Neuronal stem cell (in vitro differentiated cells): ENCODE data around the gene WWP2.

Experiments used
- DNase-seq: peaks from one replicate; pipeline ENCODE4 v3.0.0-alpha.2; 2013; ENCODE audit warnings: low spot score
- H2AFZ ChIP-seq: one replicate; pipeline ENCODE4 v1.6.1; 2013; ENCODE audit warnings: mild to moderate bottlenecking, low read length, inconsistent platforms
- H2AK5ac ChIP-seq: 2 replicates; pipeline ENCODE4 v1.6.1; 2013; ENCODE audit warnings: low read depth, mild to moderate bottlenecking, inconsistent platforms, low read length, moderate library complexity, mixed read lengths
- H2BK120ac ChIP-seq: 2 replicates; pipeline ENCODE4 v1.6.1; 2013; ENCODE audit warnings: low read depth, mild to moderate bottlenecking, inconsistent platforms, low read length, moderate library complexity, mixed read lengths
- H2BK12ac ChIP-seq: one replicate; pipeline ENCODE4 v1.6.1; 2013; ENCODE audit warnings: low read length, inconsistent platforms
- H2BK15ac ChIP-seq: 2 replicates; pipeline ENCODE4 v1.6.1; 2013; ENCODE audit warnings: mild to moderate bottlenecking, low read length, inconsistent platforms, mixed read lengths
- H2BK5ac ChIP-seq: one replicate; pipeline ENCODE4 v1.6.1; 2013; ENCODE audit warnings: inconsistent platforms, mild to moderate bottlenecking, low read length, moderate library complexity
- H3K14ac ChIP-seq: one replicate; pipeline ENCODE4 v1.6.1; 2013; ENCODE audit warnings: low read length, inconsistent platforms
- H3K18ac ChIP-seq: 2 replicates; pipeline ENCODE4 v1.6.1; 2013; ENCODE audit warnings: low read length, inconsistent platforms
- H3K23ac ChIP-seq: 2 replicates; pipeline ENCODE4 v1.6.1; 2013; ENCODE audit warnings: low read depth, mild to moderate bottlenecking, mixed read lengths, low read length, inconsistent platforms; ENCODE audit not compliant: poor library complexity
- H3K27ac ChIP-seq: replicated peaks from 3 replicates; pipeline ENCODE4 v1.5.1; 2013; ENCODE audit warnings: low read length, inconsistent platforms
- H3K27me3 ChIP-seq, 3 experiments: 2 replicates each; pipeline ENCODE4 v1.6.1; 2013; ENCODE audit warnings: low read length in 3 of 3, mild to moderate bottlenecking in 2 of 3, inconsistent platforms in 1 of 3, low read depth in 1 of 3, mixed read lengths in 1 of 3, moderate library complexity in 1 of 3; ENCODE audit not compliant: control insufficient read depth in 3 of 3, insufficient read depth in 3 of 3
- H3K36me3 ChIP-seq, 2 donors: replicated peaks in 1 of 2; 2 replicates each; pipeline ENCODE4 v1.6.1; 2013; ENCODE audit warnings: low read length in 2 of 2; ENCODE audit not compliant: control insufficient read depth in 2 of 2, insufficient read depth in 2 of 2
- H3K4ac ChIP-seq: 2 replicates; pipeline ENCODE4 v1.6.1; 2013; ENCODE audit warnings: inconsistent platforms, mild to moderate bottlenecking, low read length, moderate library complexity
- H3K4me1 ChIP-seq, 2 donors: 1 replicate in 1 of 2; 2 replicates in 1 of 2; pipeline ENCODE4 v1.6.1; 2013; ENCODE audit warnings: low read length in 2 of 2, low read depth in 1 of 2; ENCODE audit not compliant: control insufficient read depth in 2 of 2, insufficient read depth in 1 of 2
- H3K4me2 ChIP-seq: one replicate; pipeline ENCODE4 v1.6.1; 2013; ENCODE audit warnings: mild to moderate bottlenecking, low read length, inconsistent platforms; ENCODE audit not compliant: insufficient read depth, poor library complexity, severe bottlenecking
- H3K4me3 ChIP-seq, 2 donors: 2 replicates each; pipeline ENCODE4 v1.5.1; 2013; ENCODE audit warnings: low read length in 2 of 2, mild to moderate bottlenecking in 2 of 2, inconsistent platforms in 1 of 2, moderate library complexity in 1 of 2
- H3K79me1 ChIP-seq: one replicate; pipeline ENCODE4 v1.6.1; 2013; ENCODE audit warnings: low read depth, mild to moderate bottlenecking, inconsistent platforms, low read length, moderate library complexity
- H3K9ac ChIP-seq: one replicate; pipeline ENCODE4 v1.6.1; 2013; ENCODE audit warnings: mild to moderate bottlenecking, low read depth, low read length, inconsistent platforms; ENCODE audit not compliant: poor library complexity
- H3K9me3 ChIP-seq, 2 donors: replicated peaks in 1 of 2; 2 replicates each; pipeline versions ENCODE3 to v1.6.1; 2013; ENCODE audit warnings: low read length in 2 of 2, mild to moderate bottlenecking in 2 of 2, inconsistent platforms in 1 of 2, low read depth in 1 of 2, mixed read lengths in 1 of 2, moderate library complexity in 1 of 2; ENCODE audit not compliant: control insufficient read depth in 2 of 2, insufficient read depth in 1 of 2
- H4K8ac ChIP-seq: one replicate; pipeline ENCODE4 v1.6.1; 2013; ENCODE audit warnings: low read depth, mild to moderate bottlenecking, inconsistent platforms, low read length, moderate library complexity
- H4K91ac ChIP-seq: one replicate; pipeline ENCODE4 v1.6.1; 2013; ENCODE audit warnings: low read length, low read depth, mild to moderate bottlenecking, inconsistent platforms; ENCODE audit not compliant: poor library complexity
- WGBS, 2 donors: extraction: QIAGEN DNeasy Blood & Tissue Kit; methylation state at CpG; one replicate each; pipeline ENCODE4 v1.1.7; 2013; ENCODE audit warnings: missing lambda C conversion rate in 2 of 2, mixed read lengths in 1 of 2; ENCODE audit not compliant: insufficient read length in 2 of 2, insufficient replicate concordance in 1 of 2; ENCODE audit errors: extremely low coverage in 2 of 2; 5-methylcytosine and 5-hydroxymethylcytosine counted together

WWP2 gene

DNA sequence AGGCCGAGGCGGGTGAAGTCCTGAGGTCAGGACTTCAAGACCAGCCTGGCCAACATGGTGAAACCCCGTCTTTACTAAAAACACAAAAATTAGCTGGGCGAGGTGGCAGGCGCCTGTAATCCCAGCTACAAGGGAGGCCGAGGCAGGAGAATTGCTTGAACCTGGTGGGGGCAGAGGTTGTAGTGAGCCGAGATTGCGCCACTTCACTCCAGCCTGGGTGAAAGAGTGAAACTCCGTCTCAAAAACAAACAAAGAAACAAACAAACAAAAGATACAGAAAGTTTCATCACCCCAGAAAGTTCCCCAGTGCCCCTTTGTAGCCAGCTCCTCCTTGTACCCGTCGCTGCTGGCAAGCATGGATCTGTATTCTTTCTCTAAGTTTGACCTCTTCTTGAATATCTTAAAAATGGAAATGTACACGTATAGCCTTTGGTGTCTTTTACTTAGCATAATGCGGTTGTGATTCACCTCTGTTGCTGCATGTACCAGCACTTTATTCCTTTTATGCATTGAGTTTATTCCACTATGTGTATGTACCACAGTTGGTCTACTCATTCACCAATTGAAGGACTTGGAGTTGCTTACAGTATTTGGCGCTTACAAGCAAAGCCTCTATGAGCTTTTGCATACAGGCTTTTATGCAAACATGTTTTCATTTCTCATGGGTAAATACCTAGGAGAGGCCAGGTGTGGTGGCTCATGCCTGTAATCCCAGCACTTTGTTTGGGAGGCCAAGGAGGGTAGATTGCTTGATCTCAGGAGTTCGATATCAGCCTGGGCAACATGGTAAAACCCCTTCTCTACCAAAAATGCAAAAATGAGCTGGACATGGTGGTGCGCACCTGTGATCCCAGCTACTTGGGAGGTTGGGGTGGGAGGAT, 101.5 kb downstream of the WWP2 start:
- no peak overlapping the region for H3K14ac ChIP-seq
- no peak for DNase-seq
- H3K4ac ChIP-seq: no peak overlapping the region
- no peaks in the 10 kb centered on the region for H3K79me1 ChIP-seq
- H2BK120ac ChIP-seq: no peak overlapping the region
- H3K18ac ChIP-seq: no peak overlapping the region
- H2AK5ac ChIP-seq: no peak overlapping the region
- no peak overlapping the region for H3K4me2 ChIP-seq
- H2BK15ac ChIP-seq: no peak overlapping the region
- H4K8ac ChIP-seq: no peak overlapping the region
- H3K27me3 ChIP-seq: no peaks in the 10 kb centered on the region
- no peak overlapping the region for H3K23ac ChIP-seq
- H3K36me3 ChIP-seq: no peaks in the 10 kb centered on the region
- no peak overlapping the region for H4K91ac ChIP-seq
- no peak overlapping the region for H2AFZ ChIP-seq
- H3K4me1 ChIP-seq: peaks cover 0 to 1% of the 10 kb centered on the region in 2 donors
- no peak overlapping the region for H2BK5ac ChIP-seq
- no peak overlapping the region for H2BK12ac ChIP-seq
- no peak overlapping the region for H3K4me3 ChIP-seq
- H3K27ac ChIP-seq: no peak overlapping the region
- H3K9me3 ChIP-seq: peaks cover 3 to 6% of the 10 kb centered on the region in 2 donors
- no CpG with 5 or more reads among the region's 16 CpGs for WGBS, 2 donors
- H3K9ac ChIP-seq: no peak overlapping the region

DNA sequence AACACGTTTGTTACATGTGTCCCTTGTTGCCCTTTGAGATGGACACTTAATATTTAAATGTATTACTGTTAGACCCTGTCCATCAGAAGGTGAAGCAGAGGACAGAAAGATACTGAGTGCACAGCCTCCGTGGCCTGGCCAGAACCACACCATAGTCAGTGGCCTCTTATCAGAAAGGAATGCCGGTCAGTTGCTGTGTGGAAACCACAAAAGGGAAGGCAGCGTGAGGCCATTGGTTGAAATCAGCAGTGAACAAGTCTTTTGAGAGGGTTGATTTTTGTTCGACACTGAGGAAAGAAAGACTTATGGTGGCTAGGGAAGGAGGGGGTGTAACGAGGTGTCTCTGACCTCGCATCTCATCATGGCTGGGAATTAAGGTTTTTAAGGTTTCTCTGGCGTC, 103.6 kb downstream of the WWP2 start:
- H3K27ac ChIP-seq: peak overlapping the region; percentile 23
- no peak overlapping the region for H2BK120ac ChIP-seq
- no peak overlapping the region for H3K14ac ChIP-seq
- WGBS, 2 donors: no CpG with 5 or more reads among the region's 8 CpGs
- H2BK5ac ChIP-seq: no peak overlapping the region
- DNase-seq: no peak
- no peak overlapping the region for H3K4ac ChIP-seq
- no peaks in the 10 kb centered on the region for H3K36me3 ChIP-seq
- H3K23ac ChIP-seq: no peak overlapping the region
- H3K79me1 ChIP-seq: no peaks in the 10 kb centered on the region
- H3K4me1 ChIP-seq: peaks cover 0 to 1% of the 10 kb centered on the region in 2 donors
- peaks cover 3 to 6% of the 10 kb centered on the region in 2 donors for H3K9me3 ChIP-seq
- H3K4me3 ChIP-seq: no peak overlapping the region
- H4K8ac ChIP-seq: no peak overlapping the region
- H3K4me2 ChIP-seq: no peak overlapping the region
- H4K91ac ChIP-seq: no peak overlapping the region
- no peak overlapping the region for H2AFZ ChIP-seq
- no peak overlapping the region for H2BK15ac ChIP-seq
- no peak overlapping the region for H3K18ac ChIP-seq
- no peak overlapping the region for H2AK5ac ChIP-seq
- no peaks in the 10 kb centered on the region for H3K27me3 ChIP-seq
- no peak overlapping the region for H2BK12ac ChIP-seq
- H3K9ac ChIP-seq: no peak overlapping the region

DNA sequence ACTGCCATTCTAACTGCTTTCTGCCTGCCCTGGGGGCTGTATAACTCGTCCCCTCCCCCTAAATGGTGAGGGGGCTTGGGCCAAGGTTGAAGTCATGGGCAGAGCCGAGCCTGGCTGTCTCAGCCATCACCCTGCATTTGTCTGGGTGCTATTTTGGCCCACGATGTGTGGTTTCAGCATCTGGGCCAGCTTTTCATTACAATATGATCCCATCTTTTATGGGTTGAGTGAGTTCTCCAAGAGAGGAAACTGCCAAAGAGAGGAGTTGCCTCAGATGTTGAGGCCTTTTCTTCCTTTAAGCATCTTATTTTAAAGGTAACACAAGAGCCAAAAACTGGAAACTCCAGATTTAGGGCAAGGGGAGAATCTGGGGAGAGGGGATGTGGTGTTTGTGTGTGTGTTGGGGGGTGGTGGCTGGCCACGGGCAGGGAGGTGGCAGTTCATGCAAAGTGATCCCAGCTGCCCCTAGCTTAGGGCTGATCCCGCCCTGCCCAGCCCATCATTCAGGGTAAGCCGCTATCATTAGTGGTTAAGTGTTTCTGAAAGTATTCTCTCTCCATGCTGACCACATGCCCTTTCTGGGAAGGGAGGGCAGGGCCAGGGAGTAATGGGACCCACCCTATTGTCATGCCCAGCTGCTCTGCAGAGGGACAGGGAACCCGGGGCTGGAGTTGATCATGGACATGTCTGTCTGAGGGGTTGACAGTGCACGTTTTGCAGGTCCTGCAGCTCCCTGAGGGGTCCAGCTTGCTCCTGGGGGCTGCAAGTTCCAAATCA, 105.8 kb downstream of the WWP2 start:
- no CpG with 5 or more reads among the region's 8 CpGs for WGBS, 2 donors
- Histone ChIP-seq H2BK5ac (peak overlapping the region; percentile 14), H3K4ac (no peak overlapping the region), H4K8ac (no peak overlapping the region), H2AFZ (no peak overlapping the region), H2BK12ac (no peak overlapping the region), H3K9ac (no peak overlapping the region), H3K4me3 (no peak overlapping the region), H3K27ac (no peak overlapping the region), H3K4me2 (no peak overlapping the region), H3K23ac (no peak overlapping the region), H2BK15ac (peak overlapping the region; percentile 22), H3K14ac (no peak overlapping the region), H3K9me3 (peaks cover 3 to 6% of the 10 kb centered on the region in 2 donors), H3K27me3 (no peaks in the 10 kb centered on the region), H3K4me1 (no peaks in the 10 kb centered on the region), H4K91ac (no peak overlapping the region), H3K18ac (no peak overlapping the region), H2BK120ac (no peak overlapping the region), H3K36me3 (peaks cover 2 to 11% of the 10 kb centered on the region in 2 donors), H2AK5ac (no peak overlapping the region), H3K79me1 (no peaks in the 10 kb centered on the region)
- no peak for DNase-seq

DNA sequence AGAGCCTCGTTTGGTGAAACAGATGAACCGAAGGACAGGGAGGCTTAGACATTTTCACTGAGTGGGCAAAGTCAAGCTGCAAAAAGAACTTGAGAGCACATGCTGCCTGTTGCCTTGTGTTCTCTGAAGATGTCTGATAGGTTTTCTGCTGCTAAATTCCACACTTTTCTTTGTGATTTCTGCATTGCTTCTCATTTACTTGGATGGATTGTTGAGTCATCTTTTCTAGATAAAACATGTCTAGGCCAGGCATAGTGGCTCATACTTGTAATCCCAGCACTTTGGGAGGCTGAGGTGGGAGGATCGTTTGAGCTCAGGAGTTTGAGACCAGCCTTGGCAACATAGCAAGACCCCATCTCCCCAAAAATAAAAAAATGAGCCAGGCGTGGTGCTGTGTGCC, 108.6 kb downstream of the WWP2 start:
- no peak overlapping the region for H4K8ac ChIP-seq
- no peak overlapping the region for H3K27ac ChIP-seq
- no peak overlapping the region for H2BK120ac ChIP-seq
- no peak overlapping the region for H2BK5ac ChIP-seq
- no peak overlapping the region for H3K4ac ChIP-seq
- H2AFZ ChIP-seq: no peak overlapping the region
- DNase-seq: no peak
- no peak overlapping the region for H3K9ac ChIP-seq
- no peak overlapping the region for H3K4me3 ChIP-seq
- no peak overlapping the region for H4K91ac ChIP-seq
- no peak overlapping the region for H3K23ac ChIP-seq
- H2BK12ac ChIP-seq: no peak overlapping the region
- no peak overlapping the region for H2AK5ac ChIP-seq
- no peak overlapping the region for H3K4me2 ChIP-seq
- peaks cover 3 to 6% of the 10 kb centered on the region in 2 donors for H3K9me3 ChIP-seq
- no peak overlapping the region for H2BK15ac ChIP-seq
- H3K4me1 ChIP-seq: no peaks in the 10 kb centered on the region
- no peak overlapping the region for H3K18ac ChIP-seq
- no peaks in the 10 kb centered on the region for H3K27me3 ChIP-seq
- no peak overlapping the region for H3K14ac ChIP-seq
- no peaks in the 10 kb centered on the region for H3K79me1 ChIP-seq
- no CpG with 5 or more reads among the region's 4 CpGs for WGBS, 2 donors
- H3K36me3 ChIP-seq: peaks cover 5 to 33% of the 10 kb centered on the region in 2 donors
